Head of caudate nucleus (tissue), 42 donors: ENCODE results near the gene TMEM117.

Source experiments
- DNase-seq, 42 donors: peaks; one replicate each; pipeline versions ENCODE4 v3.0.0 to v3.0.0-alpha.2; 2020 to 2021; ENCODE audit warnings: mixed read lengths in 7 of 42
- intact Hi-C: fragments of 100-400 bp; cut with DNase I; formaldehyde crosslinking; loops from one replicate; pipeline ENCODE4 v1.15.0; 2022

The TMEM117 gene

GRCh38 chr12:43878050-43878449 is 42.2 kb downstream of the TMEM117 start:
- intact Hi-C loops = no loop called here
- DNase-seq = no peak

- intact Hi-C loops = loop anchor here (10.0 kb wide), 2 partner anchors 126 to 436 kb away; partner anchors contain the start of genes IRAK4 and PUS7L
- DNase-seq = no peak
Measured at GRCh38 chr12:43880547-43880946, 44.7 kb downstream of the TMEM117 start.

GRCh38 chr12:43882578-43883178 is 46.8 kb downstream of the TMEM117 start:
- intact Hi-C loops = loop anchor here (10.0 kb wide), 2 partner anchors 128 to 438 kb away; partner anchors contain the start of genes IRAK4 and PUS7L
- peak in 25 of 42 donors; percentile 10 to 75 (median 47) for DNase-seq

- intact Hi-C loops = loop anchor here (10.0 kb wide), 2 partner anchors 129 to 439 kb away; partner anchors contain the start of genes IRAK4 and PUS7L
- no peak for DNase-seq
Measured at GRCh38 chr12:43883311-43883710, 47.4 kb downstream of the TMEM117 start.

GRCh38 chr12:43883748-43884147 is 47.9 kb downstream of the TMEM117 start:
- no peak for DNase-seq
- intact Hi-C loops = loop anchor here (10.0 kb wide), 2 partner anchors 129 to 439 kb away; partner anchors contain the start of genes IRAK4 and PUS7L

- peak in 17 of 42 donors; percentile 14 to 55 (median 35) for DNase-seq
- intact Hi-C loops = loop anchor here (10.0 kb wide), 2 partner anchors 130 to 440 kb away; partner anchors contain the start of genes IRAK4 and PUS7L
Measured at GRCh38 chr12:43884683-43885410, 49.0 kb downstream of the TMEM117 start.

- intact Hi-C loops = loop anchor here (10.0 kb wide), 2 partner anchors 133 to 443 kb away; partner anchors contain the start of genes IRAK4 and PUS7L
- no peak for DNase-seq
Measured at GRCh38 chr12:43887397-43887796, 51.5 kb downstream of the TMEM117 start.

- no peak for DNase-seq
- intact Hi-C loops = no loop called here
Measured at GRCh38 chr12:43891856-43892574, 56.1 kb downstream of the TMEM117 start.

GRCh38 chr12:43893670-43894069 is 57.8 kb downstream of the TMEM117 start:
- no peak for DNase-seq
- intact Hi-C loops = no loop called here

- DNase-seq = no peak
- intact Hi-C loops = no loop called here
Measured at GRCh38 chr12:43895580-43896206, 59.8 kb downstream of the TMEM117 start.

GRCh38 chr12:43896496-43896895 is 60.6 kb downstream of the TMEM117 start:
- no peak for DNase-seq
- intact Hi-C loops = no loop called here

GRCh38 chr12:43898474-43898873 is 62.6 kb downstream of the TMEM117 start:
- no peak for DNase-seq
- intact Hi-C loops = no loop called here

GRCh38 chr12:43899574-43899973 is 63.7 kb downstream of the TMEM117 start:
- DNase-seq = no peak

GRCh38 chr12:43903686-43904085 is 67.8 kb downstream of the TMEM117 start:
- intact Hi-C loops = no loop called here
- DNase-seq = no peak

More at GRCh38 chr12:43899574-43899973, 63.7 kb downstream of the TMEM117 start:
- intact Hi-C loops = no loop called here

GRCh38 chr12:43912859-43913258 is 77.0 kb downstream of the TMEM117 start:
- intact Hi-C loops = no loop called here
- no peak for DNase-seq

- intact Hi-C loops = no loop called here
- DNase-seq = no peak
Measured at GRCh38 chr12:43914391-43914790, 78.5 kb downstream of the TMEM117 start.

- no peak for DNase-seq
- intact Hi-C loops = no loop called here
Measured at GRCh38 chr12:43914923-43915468, 79.1 kb downstream of the TMEM117 start.

GRCh38 chr12:43917896-43918295 is 82.0 kb downstream of the TMEM117 start:
- no peak for DNase-seq
- intact Hi-C loops = no loop called here
